Fibroblast of skin of abdomen (primary cell): Measurements from ENCODE around the gene PPM1H. TPM values are rescaled to one million over a fixed set of nuclear protein-coding genes. Genes with fewer than 3 reads are reported as not detected.
"Not testable (repeated sequence)": the region's sequence is repeated elsewhere in the genome, so short reads cannot be mapped to it uniquely, and the experiment has no call there.

Source experiments
- DNase-seq: peaks from one replicate; pipeline ENCODE4 v3.0.0-alpha.2; 2013
- polyA plus RNA-seq, 2 experiments: library from polyadenylated mRNA; unstranded; fragments of 120-200 nt; gene quantifications; one replicate each; pipeline ENCODE4 v1.2.1, GENCODE V29; 2013; ENCODE audit not compliant: insufficient read length in 2 of 2

The PPM1H gene
- 0.76 TPM for polyA plus RNA-seq (2013, experiment 1 of 2; ENCODE audit: insufficient read length)
- 0.63 TPM for polyA plus RNA-seq (2013, experiment 2 of 2; ENCODE audit: insufficient read length)

- peak; percentile 11 for DNase-seq
Observed at GRCh38 chr12:62934799-62935674, at the start of gene PPM1H. Gene PPM1H (minus strand): TSS chr12:62935150. CDS start chr12:62934736, 414 bp downstream.

- no peak for DNase-seq
Observed at GRCh38 chr12:62983594-62983993, 48.6 kb upstream of the PPM1H start.

DNA sequence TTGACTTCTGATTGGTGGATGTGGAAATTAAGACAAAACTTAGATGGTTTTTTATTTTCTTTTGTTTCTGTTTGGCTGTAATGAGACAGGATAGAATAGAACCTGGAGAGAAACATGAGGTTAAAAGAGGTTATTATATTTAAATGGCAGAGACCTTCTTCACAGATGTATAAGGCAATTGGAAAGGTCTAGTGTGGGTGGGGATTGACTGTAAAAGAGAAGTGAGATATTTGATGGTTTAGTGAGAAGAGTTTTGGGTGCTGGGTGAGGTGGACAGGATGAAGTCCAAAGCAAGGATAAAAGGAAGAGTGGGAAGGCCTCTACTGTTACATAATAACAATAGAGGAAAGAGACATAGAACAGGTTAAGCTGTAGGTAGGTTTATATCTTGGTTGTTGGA, 43.8 kb upstream of the PPM1H start:
- no peak for DNase-seq

GRCh38 chr12:62977883-62978282, 42.9 kb upstream of the PPM1H start:
- no peak for DNase-seq

DNA sequence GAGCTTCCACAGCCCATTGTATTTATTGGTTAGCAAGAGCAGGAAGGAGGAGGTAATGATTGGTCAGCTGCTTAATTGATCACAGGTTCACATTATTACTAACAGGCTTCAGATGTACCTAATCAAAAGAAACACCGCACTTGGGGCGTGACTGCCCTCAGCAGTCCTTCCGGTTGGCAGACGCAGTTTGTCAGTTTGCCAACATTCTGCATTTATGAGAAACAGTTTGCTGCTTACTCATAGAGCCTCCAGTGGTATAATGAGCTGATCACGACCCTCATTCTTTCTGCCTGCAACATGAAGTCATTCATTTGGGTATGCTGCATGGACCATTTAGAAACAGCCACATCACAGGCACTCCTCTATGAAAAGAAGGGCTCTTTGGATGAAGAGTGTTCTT, 42.5 kb upstream of the PPM1H start:
- DNase-seq = peak; percentile 74

GRCh38 chr12:62976110-62976662, 41.2 kb upstream of the PPM1H start:
- DNase-seq = no peak

GRCh38 chr12:62971769-62972525, 37.0 kb upstream of the PPM1H start:
- DNase-seq = no peak

DNA sequence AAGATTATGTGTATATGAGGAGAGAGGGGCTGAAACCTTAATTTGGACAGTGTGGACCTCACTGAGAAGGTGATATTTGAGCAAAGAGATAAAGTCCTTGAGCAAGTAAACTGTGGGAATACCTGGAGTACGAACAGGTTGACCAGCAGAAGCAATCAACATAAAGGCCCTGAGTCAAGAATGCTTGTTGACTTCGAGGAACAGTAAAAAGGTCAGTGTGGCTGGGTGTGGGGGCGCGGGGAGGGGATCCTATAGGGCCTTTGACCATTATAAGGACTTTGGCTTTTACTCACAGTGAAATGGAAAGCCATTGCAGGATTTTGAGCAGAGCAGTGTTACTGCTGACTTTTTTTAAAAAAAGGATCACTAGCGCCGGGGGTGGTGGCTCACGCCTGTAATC, 34.7 kb upstream of the PPM1H start:
- DNase-seq = no peak

DNA sequence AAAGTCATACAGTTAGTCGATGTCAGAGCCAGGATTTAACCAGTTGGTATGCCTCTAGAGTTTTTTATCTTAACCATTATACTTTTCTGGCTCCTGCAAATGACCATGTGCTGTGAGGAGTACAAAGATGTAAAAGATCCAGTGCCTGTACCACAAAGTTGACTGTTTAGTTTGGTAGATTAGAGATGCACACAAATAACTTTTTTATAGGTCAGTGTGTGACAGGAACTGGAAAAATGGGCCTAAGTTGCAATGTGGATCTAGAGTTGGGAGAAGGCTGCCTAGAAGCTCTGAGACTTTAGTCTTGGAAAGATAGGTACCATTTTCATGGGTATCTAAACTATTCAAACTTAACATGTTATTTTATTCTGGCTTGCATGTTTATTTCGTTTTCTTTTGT, 32.8 kb upstream of the PPM1H start:
- DNase-seq = no peak

GRCh38 chr12:62966990-62967506, 32.1 kb upstream of the PPM1H start:
- no peak for DNase-seq

DNA sequence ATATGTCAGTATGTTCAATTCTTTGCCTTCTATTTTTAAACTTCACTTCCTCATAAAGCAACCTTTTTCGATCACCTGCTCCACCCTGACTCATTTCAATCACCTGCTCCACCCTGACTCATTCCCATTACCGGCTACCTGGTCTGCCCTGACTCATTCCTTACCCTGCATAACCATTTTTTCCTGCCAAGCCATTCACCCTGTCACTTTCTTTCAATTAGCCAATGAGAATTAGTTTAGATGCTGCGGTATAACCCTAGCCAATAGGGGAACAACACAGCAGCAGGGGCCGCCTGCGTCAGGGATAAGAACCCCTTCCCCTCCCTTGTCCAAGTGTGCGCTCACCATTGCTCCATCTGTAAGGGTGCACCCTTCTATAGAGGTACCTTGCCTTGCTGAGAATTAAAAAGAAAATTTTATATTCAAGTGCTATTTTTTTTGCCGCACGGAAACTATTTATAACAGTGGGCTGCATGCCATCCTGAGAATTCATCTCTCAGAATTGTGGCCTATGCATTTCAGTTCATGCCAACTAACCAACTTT, 31.6 kb upstream of the PPM1H start:
- not testable (repeated sequence) for DNase-seq

DNA sequence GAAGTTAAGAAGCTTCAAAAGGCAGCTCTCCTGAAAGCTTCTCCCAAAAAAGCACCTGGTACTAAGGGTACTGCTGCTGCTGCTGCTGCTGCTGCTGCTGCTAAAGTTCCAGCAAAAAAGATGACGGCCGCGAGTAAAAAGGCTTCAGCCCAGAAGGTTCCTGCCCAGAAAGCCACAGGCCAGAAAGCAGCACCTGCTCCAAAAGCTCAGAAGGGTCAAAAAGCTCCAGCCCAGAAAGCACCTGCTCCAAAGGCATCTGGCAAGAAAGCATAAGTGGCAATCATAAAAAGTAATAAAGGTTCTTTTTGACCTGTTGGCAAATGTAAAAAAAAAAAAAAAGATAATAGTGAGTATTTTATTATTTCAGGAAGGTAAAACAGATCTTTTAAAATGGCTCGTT, 30.8 kb upstream of the PPM1H start:
- not testable (repeated sequence) for DNase-seq

- not testable (repeated sequence) for DNase-seq
Observed at GRCh38 chr12:62965242-62965641, 30.3 kb upstream of the PPM1H start.

DNA sequence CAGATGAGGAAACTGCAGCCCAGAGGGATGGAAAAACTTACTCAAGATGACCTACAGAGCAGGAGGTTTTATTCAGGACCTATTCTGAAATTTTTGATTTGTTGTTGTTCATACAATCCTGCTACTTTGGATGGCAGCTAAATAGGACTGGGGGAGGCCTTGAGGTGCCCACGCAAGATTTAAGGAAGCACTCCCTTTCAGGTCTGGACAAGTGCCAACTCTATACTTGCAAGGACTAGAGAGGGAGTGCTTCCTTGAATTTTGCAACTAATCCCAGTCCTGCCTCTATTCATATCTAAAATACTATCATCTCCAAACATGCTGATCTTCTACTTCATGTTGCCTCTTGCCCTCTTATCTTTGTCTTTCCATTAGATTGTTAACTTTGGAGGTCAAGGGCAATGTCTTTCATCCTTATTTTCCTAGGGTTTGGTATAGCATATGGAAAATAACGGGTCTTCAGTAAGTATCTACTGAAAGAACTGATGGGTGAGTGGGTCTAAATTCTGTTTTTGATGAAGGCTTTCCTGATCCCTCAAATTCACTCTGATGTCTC, 28.6 kb upstream of the PPM1H start:
- DNase-seq = no peak

- DNase-seq = no peak
Observed at GRCh38 chr12:62960324-62960723, 25.4 kb upstream of the PPM1H start.

- no peak for DNase-seq
Observed at GRCh38 chr12:62959745-62960144, 24.8 kb upstream of the PPM1H start.

DNA sequence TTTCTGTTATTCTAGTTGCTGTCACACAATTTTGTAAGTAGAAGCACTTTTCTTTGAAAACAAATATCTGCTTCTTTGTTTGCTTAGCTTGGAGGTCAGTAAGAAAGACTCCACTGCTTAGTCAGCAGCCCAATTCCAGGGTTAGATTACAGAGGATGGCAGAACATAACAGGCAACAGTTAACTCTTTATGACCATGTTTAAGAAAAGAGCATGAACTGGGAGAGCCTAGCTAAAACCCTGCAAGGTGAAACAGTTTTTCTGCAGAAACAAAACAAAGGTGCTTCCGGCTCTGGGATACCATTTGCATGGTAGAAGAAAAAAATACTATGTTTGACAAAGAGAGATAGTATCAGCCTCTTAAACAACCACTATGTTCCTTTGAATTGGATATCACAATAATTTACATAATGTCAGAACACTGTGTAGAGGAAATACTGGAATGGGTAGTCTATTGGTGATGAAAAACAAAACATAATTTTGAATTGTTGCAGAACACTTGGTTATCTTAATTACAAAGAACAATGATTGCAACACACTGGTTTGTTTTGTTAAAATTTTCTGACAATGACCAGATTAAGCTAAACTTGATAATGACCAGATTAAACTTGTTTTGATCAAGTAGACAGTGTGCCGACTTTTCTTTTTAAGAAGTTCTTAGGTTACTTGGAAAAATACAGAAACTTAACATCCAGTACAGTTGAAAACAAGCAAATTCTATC, 22.4 kb upstream of the PPM1H start:
- DNase-seq = no peak

DNA sequence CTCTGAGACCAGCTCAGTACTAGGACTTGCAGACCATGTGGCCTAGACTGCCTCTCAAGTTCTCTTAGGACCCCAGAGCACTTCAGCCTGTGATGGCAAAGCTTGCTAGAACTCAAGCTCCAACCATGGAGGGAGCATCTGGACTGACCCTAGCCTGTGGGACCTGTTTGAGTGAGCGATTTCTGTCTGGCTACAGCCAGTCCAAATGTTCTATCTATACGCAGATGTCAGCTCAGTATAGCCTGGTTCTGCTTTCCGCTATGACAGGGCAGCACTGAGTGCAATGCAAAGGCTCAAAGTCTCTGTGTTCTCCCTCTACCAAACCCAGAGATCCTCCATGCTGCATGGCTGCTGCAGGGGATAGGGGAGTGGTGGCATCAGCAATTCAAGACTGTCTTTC, 20.7 kb upstream of the PPM1H start:
- DNase-seq = no peak

GRCh38 chr12:62950317-62950716, 15.4 kb upstream of the PPM1H start:
- no peak for DNase-seq

DNA sequence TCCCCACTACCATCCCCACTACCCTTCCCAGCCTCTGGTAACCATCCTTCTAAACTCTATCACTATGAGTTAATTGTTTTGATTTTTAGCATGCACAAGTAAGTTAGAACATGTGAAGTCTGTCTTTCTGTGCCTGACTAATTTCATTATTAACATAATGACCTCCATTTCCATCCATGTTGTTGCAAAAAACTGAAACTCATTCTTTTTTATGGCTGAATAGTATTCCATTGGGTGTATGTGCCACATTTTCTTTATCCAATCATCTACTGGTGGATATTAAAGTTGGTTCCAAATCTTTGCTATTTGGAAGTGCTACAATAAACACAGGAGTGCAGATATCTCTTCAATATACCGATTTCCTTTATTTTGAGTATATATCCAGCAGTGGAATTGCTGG, 13.2 kb upstream of the PPM1H start:
- DNase-seq = no peak

- DNase-seq = no peak
Observed at GRCh38 chr12:62947364-62947763, 12.4 kb upstream of the PPM1H start.
